HG03159 (cell line): Measurements from ENCODE around the gene CCDC92.

Source experiments
- ATAC-seq: cut with Tn5 transposase; IDR thresholded peaks from one replicate; pipeline ENCODE4 v1.9.1; 2021; ENCODE audit warnings: mild to moderate bottlenecking, moderate library complexity; ENCODE audit not compliant: unreplicated experiment

Gene CCDC92

DNA sequence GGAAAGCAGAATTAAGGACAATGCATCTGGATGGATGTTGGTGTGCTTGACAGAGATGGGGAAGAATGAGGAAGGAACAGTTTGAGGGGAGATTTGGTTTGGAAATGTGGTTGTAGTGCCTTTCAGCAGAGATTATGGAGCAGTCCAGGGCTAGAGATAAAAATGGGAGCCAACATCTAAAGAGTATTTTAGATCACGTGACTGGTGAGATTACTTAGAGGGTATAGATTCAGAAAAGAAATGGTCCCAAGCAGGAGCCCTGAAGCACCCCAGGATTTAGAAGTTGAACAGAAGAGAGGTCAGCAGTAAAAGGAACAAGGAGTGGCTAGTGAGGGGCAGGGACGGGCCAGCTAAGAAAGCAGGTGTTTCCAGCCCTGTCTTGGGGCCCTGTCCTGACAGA, 30.0 kb upstream of the CCDC92 start:
- no peak for ATAC-seq

DNA sequence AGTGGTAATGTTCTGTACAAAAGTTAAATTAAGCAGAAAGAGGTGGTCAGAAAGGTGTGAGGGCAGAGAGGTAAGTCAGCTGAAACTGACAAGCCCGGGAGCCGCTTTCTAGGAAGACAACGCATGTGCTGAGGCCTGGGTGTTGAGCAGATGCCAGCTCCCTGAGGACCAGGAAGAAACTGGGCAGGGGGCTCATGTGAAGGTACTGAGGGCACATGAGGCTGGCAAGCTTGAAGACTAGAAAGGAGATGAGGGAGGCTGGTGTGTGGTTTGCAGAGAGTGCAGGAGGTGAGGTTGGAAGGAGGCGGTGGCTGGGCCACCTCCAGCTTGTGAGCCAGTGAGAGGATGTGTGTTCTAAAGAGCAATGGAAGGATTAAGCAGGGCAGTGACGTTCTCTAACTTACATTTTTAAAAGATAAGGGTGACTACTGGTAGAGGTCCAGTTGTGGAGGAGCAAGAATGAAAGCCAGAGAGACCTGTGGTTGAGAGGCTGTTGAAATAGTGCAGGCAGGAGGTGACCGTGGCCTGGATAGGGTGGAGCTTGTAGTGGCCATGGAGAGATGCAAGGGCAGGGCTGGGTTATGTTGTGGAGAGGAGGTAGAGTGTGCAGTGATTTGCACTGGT, 29.5 kb upstream of the CCDC92 start:
- ATAC-seq: no peak

DNA sequence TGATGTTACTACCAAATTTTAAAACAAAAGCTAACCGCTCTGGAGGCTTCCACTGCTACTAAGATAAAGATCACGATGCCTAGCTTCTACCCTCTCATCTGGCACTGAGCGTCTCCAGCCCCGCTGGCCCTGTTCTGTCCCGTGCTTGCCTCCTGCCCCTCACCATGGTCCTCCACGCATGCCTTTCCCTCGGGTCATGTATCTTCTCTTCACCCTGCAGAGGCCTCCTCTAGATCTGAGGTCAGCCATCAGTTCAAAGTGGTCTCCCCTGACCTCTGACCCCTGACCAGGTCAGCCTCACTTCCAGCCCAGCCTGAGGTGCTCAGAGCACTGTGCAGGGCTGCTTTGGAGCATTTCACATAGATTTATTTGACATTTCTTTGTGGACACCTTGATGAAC, 28.7 kb upstream of the CCDC92 start:
- ATAC-seq: no peak

DNA sequence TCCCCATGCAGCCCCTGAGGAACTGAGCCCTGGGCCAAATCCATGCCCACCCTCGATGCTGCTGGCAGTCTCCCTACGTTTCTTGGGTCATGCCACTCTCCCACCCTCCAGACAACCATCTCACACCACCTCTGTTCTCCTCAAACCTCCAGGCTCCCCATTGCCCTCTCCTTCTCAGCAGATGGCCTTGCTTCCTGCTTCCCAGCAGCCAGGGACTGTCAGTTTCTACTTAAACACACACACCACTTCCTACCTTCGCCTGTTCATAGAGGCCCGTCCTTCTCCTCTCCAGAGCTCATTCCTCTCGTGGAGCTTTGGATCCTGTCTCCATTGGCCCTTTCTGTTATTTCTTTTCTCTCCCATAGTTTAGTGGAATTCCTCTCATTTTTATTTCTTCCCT, 27.5 kb upstream of the CCDC92 start:
- ATAC-seq: no peak

DNA sequence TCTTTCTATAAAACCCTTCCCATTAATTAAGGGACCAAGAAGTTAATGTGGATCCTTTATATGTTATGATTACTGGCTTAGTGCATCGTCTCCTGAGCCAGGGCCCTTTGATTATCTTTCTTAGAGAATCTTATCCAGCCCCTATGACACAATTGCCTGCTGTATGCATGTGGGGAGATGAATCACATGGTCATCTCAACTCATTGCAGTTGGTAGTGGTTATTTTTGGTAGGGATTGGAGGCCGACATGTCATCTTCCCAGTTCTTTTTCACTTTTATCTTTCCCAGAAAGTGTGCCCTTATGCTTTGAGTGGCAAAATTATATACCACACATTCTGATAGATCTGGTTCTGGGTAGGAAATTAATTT, 26.3 kb upstream of the CCDC92 start:
- ATAC-seq: no peak

DNA sequence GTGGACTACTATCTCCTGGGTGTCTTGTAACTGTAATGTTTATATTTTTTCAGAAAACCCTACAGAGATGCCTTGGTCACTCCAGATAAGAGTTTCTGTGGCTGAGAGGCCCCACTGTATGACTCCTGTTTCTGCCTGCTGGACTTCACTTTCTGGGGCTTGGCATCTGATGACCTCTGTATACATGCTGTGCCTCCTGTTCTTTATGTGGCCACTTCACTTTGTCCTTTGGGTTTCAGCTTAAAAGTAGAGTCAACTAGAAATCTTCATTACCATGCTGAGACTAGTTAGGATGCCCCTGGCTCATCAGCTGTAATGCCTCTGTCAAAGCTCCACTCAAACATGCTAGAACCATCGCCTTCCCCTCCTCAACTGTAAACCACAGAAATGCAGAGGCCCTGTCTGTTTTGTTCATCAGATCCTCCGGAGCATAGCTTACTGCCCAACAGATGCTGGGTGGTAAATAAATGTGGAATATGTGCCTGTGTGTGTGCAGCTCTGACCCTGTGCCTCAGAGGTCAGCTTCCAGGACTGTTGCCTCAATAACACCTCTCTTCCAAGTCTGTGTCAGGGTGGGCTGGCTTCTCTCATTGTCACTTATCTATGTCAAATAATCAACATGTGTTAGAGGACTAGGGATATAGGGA, 25.8 kb upstream of the CCDC92 start:
- no peak for ATAC-seq

DNA sequence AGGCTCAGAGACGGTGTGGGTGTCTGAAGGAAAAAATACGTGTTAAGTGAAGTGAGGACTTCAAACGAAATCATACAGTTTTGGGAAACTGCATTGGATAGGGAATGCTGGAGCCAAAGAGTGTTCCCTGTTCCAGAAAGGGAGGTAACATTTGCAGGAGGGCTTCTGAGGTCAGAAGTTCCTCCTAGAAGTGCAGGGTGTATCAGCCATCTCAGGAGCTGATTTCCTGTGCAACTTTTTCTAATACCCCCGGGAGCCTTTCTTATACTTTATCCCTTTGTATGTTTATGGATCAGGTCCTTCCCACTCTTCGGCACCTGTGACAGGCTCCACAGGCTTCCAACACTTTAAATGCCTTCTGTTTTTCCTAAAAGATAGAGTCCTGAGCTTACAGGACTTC, 25.3 kb upstream of the CCDC92 start:
- no peak for ATAC-seq

DNA sequence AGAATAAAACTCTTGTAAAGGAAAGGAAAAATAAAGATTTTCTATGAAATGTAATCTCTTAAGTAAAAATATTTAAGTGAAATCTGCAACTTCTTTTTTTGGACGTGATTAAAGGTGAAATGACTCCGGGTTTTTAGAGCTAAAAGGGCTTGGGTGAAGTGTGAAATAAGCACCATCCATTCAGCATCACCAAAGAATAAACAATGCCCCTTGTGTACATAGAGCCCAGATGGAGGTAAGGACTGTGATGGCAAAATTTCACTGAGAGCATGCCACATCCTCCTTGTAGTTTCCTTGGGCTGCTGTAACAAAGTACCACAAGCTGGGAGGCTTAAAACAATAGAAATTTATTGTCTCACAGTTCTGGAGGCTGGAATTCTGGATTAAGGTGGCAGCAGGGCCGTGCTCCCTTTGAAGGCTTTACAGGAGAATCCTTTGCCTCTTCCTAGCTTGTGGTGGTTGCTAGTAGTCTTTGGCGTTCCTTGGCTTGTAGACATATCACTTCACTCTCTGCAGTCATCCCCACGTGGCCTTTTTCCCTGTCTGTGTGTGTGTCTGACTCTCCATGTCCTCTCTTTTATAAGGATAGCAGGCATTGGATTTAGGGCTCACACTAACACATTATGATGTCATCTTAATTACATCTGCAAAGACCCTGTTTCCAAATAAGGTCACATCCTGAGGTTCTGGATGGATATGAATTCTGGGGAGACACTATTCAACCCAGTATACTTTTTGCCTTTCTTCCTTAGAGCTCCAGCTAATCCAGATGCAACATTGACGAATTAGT, 24.6 kb upstream of the CCDC92 start:
- no peak for ATAC-seq

DNA sequence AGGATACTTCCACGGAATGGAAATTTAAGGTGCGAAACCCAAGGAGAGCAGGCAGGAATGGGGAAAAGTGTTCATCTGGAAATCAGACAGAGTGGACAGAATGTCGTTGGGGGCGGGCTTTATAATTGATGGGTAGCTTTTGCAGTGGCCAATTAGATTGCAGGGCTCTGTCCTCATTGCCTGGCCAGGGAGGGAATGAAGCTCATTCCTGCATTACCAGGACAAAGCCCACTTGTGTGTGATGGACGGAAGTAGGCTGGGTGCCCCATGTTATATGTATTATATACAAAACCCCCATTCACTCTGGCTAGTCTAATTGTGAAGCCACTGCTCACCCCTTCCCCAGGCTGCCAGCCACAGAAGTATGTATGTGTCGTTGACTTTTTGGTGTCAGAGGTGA, 23.9 kb upstream of the CCDC92 start:
- no peak for ATAC-seq

DNA sequence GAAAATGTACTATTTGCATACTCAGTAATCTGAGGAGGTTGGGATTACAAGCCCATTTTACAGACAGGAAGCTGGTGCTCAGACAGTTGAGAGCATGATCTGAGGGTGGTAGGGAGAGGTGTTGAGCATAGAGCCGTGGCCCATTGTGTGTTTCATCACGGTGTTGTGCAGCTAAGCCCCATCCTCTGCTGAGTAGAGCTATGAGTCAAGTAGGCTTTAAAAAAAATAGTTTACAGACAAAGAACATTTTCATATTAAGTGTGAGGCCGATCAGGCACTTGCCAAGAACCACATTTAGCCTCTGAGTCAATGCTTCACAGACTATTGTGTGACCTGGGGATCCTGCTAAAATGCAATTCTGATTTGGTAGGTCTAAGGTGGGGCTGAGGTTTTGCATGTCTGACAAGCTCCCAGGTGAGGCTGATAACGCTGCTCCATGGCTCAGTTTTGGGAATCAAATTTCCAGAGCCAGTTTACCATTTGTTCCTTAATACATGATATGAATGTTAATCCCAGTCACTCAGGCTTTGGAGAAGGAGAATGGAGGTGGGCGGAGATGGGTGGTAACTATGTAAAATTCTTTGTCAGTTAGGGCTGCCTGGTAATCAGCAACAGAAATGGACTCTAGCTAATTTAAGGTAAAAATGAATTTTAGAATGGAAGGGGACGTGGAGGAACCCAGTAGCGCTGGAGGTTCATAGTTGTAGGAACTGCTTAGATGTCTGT, 22.6 kb upstream of the CCDC92 start:
- ATAC-seq: no peak

DNA sequence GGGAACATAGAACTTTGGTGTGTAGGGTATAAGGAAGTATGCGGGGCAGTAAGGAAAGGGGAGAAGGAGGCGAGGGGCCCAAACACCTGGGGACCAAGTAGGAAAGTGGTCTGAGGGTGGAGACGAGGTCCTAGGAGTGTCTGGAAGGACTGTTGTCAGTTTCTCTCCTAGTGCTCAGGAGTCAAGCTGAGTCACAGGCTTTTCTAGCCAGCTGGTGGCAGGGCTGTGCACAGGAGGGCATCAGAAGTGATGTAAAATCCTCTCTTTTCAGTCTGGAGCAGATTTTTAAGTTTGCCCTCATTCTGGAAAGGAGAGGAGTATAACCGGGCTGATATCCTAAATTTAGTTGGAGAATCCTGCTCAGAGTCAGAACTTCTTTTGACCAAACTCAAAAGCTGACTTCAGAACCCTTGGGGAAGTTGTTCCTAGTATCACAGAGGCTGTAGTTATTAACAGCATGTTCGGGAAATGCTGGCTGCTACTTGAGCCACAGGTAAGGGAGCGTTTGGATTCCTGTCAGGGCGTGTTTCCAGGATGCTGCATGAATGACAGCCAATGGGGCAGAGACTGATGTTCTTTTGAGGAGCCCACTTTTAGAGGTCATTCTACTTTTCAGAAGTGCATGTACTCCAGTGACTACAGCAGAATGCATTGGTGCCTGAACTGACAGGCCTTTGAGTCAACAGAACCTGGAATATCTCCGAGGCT, 19.6 kb upstream of the CCDC92 start:
- ATAC-seq: no peak

DNA sequence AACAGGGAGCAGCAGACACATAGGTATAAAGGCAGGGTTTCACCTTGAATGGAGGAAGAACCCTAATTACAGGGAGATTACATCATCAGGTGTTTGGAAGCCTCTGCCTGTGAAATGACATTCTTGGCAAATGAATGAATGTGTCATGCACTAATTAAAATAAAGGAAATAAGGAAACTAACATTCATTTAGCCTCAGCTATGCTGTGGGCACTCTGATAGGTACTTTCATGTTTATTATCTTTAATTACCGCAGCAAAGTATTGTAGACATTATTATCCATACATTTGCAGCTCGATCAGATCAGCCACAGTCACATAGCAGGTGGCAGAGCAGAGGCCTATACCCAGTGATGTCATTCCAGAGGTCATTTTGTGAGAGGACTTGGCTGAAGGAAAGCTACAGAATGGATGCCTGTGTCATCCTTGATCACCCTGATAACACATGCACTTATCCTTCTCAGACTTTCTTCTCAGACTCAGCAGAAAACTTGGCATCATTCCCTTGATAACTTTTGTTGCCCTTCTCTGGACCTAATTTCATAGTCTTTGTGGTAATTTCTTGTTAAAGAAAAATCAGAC, 18.8 kb upstream of the CCDC92 start:
- ATAC-seq: no peak

DNA sequence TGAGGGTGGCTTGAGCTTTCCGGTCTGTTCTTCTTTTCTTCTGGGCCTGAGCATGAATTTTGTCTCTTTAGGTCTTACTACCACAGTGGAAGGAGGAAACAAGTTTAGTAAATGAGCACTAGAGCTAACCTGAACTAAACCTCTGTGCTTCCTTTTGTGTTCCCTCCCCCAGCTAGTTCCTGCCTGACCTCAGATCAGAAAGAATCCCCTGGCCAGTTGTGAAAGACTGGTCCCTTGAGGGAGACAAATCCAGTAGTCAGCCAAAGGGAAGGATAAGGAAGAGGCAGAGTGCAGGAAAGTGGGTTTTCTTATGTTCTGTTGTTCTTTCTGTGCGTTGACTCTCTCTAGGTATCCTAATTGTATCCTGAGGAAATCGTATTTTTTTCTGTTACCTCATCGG, 17.9 kb upstream of the CCDC92 start:
- no peak for ATAC-seq

DNA sequence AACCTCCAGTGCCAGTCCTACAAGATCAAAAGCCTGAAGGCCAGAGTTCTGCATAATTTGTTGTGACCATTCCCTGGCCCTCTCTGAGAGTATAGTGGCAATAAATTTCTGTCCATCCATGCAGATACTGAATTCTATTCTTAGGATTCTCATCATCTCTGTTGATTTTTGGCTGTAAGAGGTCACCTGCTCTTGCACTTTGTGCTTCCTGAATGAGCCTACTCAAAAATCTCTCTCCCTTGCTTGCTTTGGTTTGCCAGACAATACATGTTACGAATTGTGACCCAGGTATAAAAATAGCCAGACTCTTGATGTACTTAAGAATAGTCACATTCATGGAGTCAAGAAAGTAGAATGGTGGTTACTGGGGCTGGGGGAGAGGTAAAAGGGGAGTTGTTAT, 17.1 kb upstream of the CCDC92 start:
- ATAC-seq: no peak

DNA sequence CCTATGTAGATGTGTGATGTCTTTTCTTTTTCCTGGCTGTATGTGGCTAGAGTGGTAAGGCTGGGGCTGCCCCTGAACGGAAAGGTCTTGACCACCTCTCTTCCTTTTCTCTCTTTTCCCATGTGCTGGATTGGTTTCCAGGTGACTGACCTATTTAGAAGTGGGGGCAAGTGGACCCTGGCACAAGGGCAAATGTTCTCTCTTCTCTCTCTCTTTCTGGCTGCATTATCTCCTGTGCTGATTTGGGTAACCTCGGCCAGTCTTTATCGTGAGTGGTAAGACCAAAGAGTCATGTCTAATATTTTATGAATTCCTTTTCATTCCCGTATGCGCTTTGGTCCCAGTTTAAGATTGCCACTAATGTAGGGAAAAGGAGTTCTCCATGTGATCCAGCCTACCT, 16.5 kb upstream of the CCDC92 start:
- ATAC-seq: no peak

DNA sequence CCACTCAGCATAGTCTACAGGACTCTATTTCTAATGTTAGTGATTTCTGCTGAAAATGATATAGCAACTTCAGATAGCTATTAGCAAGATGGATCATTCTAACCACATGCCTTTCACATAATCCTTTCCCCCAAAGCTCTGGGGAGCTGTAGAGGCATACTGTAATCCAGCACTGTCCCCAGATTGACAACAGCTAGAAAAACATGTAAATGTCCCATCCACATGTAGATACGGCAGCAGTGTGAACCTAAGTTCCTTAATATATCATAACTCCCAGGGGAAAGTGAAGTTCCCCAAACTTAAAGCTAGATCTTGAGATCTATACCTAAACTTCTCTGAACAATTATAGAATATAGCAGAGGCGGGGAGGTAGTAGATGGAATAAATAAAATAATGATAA, 14.4 kb upstream of the CCDC92 start:
- ATAC-seq: no peak

DNA sequence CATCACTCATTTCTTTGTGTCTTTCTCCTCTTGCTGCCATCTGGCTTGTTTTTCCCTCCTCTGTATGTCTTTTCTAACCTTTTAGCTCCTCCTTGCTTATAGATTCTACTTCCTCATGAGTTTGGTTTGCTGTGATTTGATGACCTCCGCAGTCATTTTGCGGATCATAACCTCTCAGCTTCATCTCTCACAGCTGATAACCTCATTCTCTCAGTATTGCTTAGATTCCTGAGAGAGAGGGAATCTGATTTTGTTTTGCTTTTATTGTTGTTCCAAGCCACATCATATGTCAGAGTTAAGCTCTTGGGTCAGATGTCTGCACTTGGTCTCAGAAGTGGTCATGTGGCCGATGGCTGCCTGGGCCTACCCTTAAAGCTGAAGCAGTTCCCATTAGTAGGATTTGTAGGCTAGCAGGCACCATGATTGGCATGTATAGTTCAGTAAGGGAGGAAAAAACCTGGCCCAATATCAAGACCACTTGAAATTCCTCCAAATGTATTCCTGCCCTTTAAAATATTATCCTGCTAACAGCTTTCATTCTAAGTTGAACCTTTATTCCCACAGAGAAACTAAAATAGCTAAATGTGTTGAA, 13.8 kb upstream of the CCDC92 start:
- no peak for ATAC-seq

DNA sequence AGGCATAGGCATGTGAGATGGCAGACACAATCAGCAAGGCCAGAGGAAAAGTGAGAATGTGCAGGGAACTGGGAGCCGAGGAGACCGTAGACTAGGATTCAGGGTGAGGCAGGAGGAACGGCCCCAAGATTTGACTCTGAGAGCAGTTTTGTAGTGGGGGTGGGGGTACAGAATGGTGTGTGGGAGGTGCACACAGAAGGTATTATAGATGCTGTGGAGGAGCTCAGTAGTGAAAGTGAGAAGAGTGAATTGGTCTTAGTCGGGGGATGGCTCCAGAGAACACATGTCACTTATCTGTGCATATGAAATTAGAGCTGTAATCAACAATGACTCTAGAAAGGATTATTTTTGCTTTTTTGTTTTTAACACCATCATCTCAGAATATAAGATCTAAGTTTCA, 12.3 kb upstream of the CCDC92 start:
- no peak for ATAC-seq

DNA sequence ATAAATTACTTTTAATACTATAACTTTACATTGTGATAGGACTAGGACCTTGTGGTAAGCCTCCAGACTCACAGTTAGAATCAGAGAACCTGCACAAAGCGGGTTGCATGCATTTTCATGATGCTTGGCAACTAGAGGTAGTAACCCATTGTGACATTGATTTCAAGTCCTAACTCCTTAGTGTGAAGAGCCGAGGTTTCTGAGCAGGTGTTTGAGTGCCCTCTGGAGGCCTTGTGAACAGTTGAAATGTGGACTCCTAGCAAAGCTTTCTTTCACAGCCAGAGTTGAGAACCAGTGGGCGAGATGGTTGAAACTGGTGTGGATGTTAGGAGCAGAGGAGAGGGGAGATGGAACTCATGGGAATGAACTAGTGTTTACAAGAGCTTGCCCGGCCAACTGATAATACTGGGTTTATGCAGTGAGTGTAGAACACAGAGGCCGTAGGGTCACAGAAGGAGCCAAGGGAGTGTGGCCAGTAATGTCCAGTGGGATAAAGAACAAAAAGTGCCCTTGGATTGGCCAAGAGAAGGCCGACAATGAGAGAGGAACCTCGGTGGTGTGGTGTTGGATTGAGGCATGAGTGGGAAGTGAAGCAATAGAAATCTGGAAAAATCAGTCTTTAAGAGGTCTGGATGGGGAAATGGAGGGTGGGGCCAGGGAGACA, 11.3 kb upstream of the CCDC92 start:
- ATAC-seq: no peak

DNA sequence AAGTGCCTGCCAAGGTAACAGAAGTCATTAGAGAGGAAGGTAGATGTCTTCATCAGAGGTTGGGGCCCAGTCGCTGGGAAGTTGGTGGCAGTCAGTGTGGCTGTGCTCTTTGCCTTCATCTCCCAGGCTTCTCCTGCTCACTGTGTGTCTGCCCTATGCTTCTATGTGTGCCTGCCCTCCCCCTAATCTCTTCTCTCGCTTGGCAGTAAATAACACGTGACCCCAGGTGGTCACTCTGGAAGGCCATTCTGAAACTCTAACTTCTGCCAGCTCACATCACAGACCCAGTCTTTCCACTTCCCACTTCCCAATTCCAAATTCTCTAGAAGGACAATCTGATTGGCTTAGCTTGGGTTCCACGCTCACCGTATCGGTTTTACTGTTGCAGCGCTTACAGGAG, 9.6 kb upstream of the CCDC92 start:
- no peak for ATAC-seq
